Body of pancreas (tissue), 4 donors: ENCODE data around the gene DBP.
A peak's percentile ranks its signal among the peaks of the same experiment; 100 is the strongest.

Experiments
- CTCF ChIP-seq, 7 experiments: fragments of 450-650 bp in 4 of 7; fragments of 200-600 bp in 3 of 7; sonication (generic) in 3 of 7; IDR thresholded peaks; one replicate each; pipeline ENCODE4 v1.5.1; 2016 to 2019; ENCODE audit warnings: antibody characterized with exemption in 7 of 7
- POLR2A ChIP-seq, 3 donors: fragments of 450-650 bp; IDR thresholded peaks; one replicate each; pipeline ENCODE4 v1.6.1; 2016; ENCODE audit warnings: antibody characterized with exemption in 3 of 3, mild to moderate bottlenecking in 2 of 3

- TF ChIP-seq CTCF (IDR thresholded peaks at IDR 0.05) (no peak), POLR2A (IDR thresholded peaks at IDR 0.05) (peak in 1 of 3 donors; percentile 22)
Measured at GRCh38 chr19:48624067-48624594, 13.0 kb downstream of the DBP start.
